Muscle layer of duodenum (tissue), 2 donors: Measurements from ENCODE around the gene PLAU.
"Not testable (repeated sequence)": the region's sequence is repeated elsewhere in the genome, so short reads cannot be mapped to it uniquely, and the experiment has no call there.

Source experiments
- H3K27ac ChIP-seq: one replicate; pipeline ENCODE4 v1.7.0; 2013; ENCODE audit warnings: mild to moderate bottlenecking, low read length
- H3K27me3 ChIP-seq: one replicate; pipeline ENCODE4 v1.7.0; 2013; ENCODE audit warnings: low read depth, mild to moderate bottlenecking, control low read depth, low read length
- H3K36me3 ChIP-seq, 2 donors: one replicate each; pipeline ENCODE4 v1.7.0; 2013; ENCODE audit warnings: low read length in 2 of 2, control low read depth in 1 of 2, mild to moderate bottlenecking in 1 of 2; ENCODE audit not compliant: insufficient read depth in 2 of 2, control insufficient read depth in 1 of 2
- H3K4me1 ChIP-seq, 2 donors: one replicate each; pipeline ENCODE4 v1.7.0; 2013; ENCODE audit warnings: low read length in 2 of 2, mild to moderate bottlenecking in 2 of 2, control low read depth in 1 of 2, moderate library complexity in 1 of 2; ENCODE audit not compliant: insufficient read depth in 2 of 2, control insufficient read depth in 1 of 2
- H3K4me3 ChIP-seq, 2 donors: one replicate each; pipeline ENCODE4 v1.7.0; 2013; ENCODE audit warnings: low read length in 2 of 2, low read depth in 1 of 2, mild to moderate bottlenecking in 1 of 2
- H3K9me3 ChIP-seq, 2 donors: one replicate each; pipeline ENCODE4 v1.7.0; 2013; ENCODE audit warnings: low read length in 2 of 2, control low read depth in 1 of 2, mild to moderate bottlenecking in 1 of 2; ENCODE audit not compliant: control insufficient read depth in 1 of 2
- donor health status: healthy.

The PLAU gene

GRCh38 chr10:73962386-73962785 is 51.5 kb downstream of the PLAU start:
- H3K27me3 ChIP-seq = no peaks in the 10 kb centered on the region
- H3K27ac ChIP-seq = no peak overlapping the region
- no peak overlapping the region for H3K4me3 ChIP-seq
- H3K4me1 ChIP-seq = peaks cover 10 to 14% of the 10 kb centered on the region in 2 donors
- H3K9me3 ChIP-seq = no peaks in the 10 kb centered on the region
- H3K36me3 ChIP-seq = no peaks in the 10 kb centered on the region

DNA sequence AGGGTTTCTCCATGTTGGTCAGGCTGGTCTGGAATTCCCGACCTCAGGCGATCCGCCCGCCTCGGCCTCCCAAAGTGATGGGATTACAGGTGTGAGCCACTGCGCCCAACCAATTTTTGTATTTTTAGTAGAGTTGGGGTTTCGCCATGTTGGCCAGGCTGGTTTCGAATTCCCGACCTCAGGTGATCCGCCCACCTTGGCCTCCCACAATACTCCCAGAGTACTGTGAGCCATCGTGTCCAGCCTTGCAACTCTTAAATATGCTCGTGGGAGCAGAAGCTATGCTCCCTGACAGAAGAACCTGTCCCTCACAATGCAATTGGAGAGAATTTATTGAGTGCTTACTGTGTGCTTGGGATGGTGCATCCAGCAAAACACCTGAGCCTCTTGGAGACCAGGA is 52.6 kb downstream of the PLAU start:
- peaks cover 10 to 22% of the 10 kb centered on the region in 2 donors for H3K4me1 ChIP-seq
- not testable (repeated sequence) for H3K36me3 ChIP-seq, H3K27ac ChIP-seq, H3K9me3 ChIP-seq, H3K4me3 ChIP-seq, H3K27me3 ChIP-seq

- no peak overlapping the region for H3K4me3 ChIP-seq
- no peaks in the 10 kb centered on the region for H3K9me3 ChIP-seq
- no peaks in the 10 kb centered on the region for H3K36me3 ChIP-seq
- H3K27ac ChIP-seq = no peak overlapping the region
- peaks cover 13 to 22% of the 10 kb centered on the region in 2 donors for H3K4me1 ChIP-seq
- no peaks in the 10 kb centered on the region for H3K27me3 ChIP-seq
Measured at GRCh38 chr10:73964743-73965142, 53.8 kb downstream of the PLAU start.

GRCh38 chr10:73965267-73965889 is 54.4 kb downstream of the PLAU start:
- Histone ChIP-seq H3K27ac (peak overlapping the region; percentile 88), H3K4me1 (peaks cover 13 to 22% of the 10 kb centered on the region in 2 donors), H3K4me3 (peak overlapping the region; percentile 23 to 26)
- H3K27me3 ChIP-seq, H3K9me3 ChIP-seq, H3K36me3 ChIP-seq: not testable (repeated sequence)

DNA sequence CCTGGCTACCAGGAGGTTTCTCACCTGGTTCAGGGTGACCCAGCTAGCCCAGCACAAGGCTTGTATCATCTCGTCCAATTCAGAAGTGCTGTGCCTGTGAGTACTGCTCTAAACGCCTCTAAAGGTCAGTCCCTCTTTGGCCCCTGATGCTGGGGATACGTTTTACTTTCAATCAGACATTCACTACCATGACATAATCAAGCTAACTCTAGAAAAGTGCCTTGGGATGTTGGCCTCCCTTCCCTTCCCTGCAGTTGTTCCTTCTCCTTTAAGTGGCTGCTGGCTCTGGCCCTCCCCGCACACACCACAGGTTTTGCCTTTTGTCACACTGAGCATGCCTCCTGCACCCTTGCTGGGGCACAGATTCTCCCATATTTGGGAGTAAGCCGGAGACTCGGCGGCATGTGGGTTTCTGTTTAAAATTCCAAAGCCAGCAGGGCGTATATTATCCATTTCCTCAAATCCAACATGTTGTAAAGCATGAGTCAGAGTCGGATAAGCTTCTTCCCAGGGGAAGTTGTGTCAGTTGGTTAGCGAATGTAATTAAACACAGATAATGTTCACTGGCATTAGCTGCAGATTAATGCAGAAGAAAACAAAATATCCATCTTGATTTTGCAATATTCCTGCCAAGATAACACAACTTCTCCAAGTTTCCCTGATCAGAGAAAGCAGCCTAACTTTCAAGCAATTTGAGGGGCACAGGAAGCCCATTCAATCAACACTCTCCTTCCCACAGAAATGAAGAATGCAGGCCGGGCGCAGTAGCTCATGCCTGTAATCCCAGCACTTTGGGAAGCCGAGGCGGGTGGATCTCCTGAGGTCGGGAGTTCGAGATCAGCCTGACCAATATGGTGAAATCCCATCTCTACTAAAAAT is 55.2 kb downstream of the PLAU start:
- Histone ChIP-seq H3K4me1 (peaks cover 13 to 22% of the 10 kb centered on the region in 2 donors), H3K4me3 (peak overlapping the region; percentile 23 to 26), H3K27me3 (no peaks in the 10 kb centered on the region), H3K9me3 (no peaks in the 10 kb centered on the region), H3K27ac (peak overlapping the region; percentile 88), H3K36me3 (no peaks in the 10 kb centered on the region)

DNA sequence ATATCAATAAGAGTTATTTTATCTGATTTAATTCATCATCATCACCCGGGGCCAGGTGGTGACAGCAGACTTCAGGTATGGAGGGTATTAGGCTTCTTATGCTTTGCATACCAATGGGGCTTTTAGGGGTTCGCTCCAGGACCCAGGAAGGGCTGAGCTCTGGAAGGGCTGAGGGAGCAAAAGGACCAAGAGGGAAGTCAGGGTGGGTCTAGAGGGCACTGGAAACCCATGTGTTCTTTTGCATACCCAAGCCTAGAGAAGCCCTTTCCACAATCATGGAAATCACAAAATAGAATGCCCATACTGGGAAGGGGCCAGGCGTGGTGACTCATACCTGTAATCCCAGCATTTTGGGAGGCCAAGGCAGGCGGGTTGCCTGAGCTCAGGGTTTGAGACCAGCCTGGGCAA is 56.1 kb downstream of the PLAU start:
- peak overlapping the region; percentile 88 for H3K27ac ChIP-seq

More for the DNA sequence above, 56.1 kb downstream of the PLAU start:
- Histone ChIP-seq H3K4me1 (peaks cover 13 to 22% of the 10 kb centered on the region in 2 donors), H3K27me3 (no peaks in the 10 kb centered on the region), H3K9me3 (no peaks in the 10 kb centered on the region), H3K4me3 (no peak overlapping the region), H3K36me3 (no peaks in the 10 kb centered on the region)
